H1 (cell line): ENCODE results near the gene PTPRR. TPM values are rescaled to one million over a fixed set of nuclear protein-coding genes. Genes with fewer than 3 reads are reported as not detected.

ENCODE experiments used
- CTCF ChIA-PET: fragments of 300-600 bp; sonication (Branson Sonifier 250); formaldehyde crosslinking; loops from one replicate; lab custom pipeline; 2021; ENCODE audit not compliant: partially characterized antibody; lab: Charles Lee
- POLR2A ChIA-PET: fragments of 300-600 bp; sonication (Branson Sonifier 250); formaldehyde crosslinking; loops from one replicate; lab custom pipeline; 2021; ENCODE audit warnings: inconsistent platforms; ENCODE audit not compliant: partially characterized antibody; lab: Charles Lee
- DNase-seq, 2 experiments: peaks; one replicate each; pipeline versions ENCODE4 v3.0.0 to v3.0.0-alpha.2; 2010 to 2022; ENCODE audit warnings: low spot score in 2 of 2, low read depth in 1 of 2, mixed read lengths in 1 of 2
- FAIRE-seq: peaks from 2 replicates; lab custom pipeline; 2011; peaks lifted over from hg19 to GRCh38; lab: Jason Lieb, UNC
- H2AFZ ChIP-seq: 2 replicates; pipeline ENCODE4 v1.8.1; 2012; ENCODE audit warnings: low read length, inconsistent platforms
- H2AK5ac ChIP-seq: 2 replicates; pipeline ENCODE4 v1.6.1; 2013; ENCODE audit warnings: low read depth, low read length
- H2BK120ac ChIP-seq: replicated peaks from 2 replicates; pipeline ENCODE3; 2013; ENCODE audit warnings: low read depth, low read length, inconsistent platforms
- H2BK12ac ChIP-seq: 2 replicates; pipeline ENCODE4 v1.6.1; 2013; ENCODE audit warnings: low read depth, low read length
- H2BK15ac ChIP-seq: 2 replicates; pipeline ENCODE4 v1.6.1; 2013; ENCODE audit warnings: low read length
- H2BK20ac ChIP-seq: 2 replicates; pipeline ENCODE4 v1.6.1; 2013; ENCODE audit warnings: low read length
- H2BK5ac ChIP-seq: 2 replicates; pipeline ENCODE4 v1.6.1; 2013; ENCODE audit warnings: low read depth, low read length
- H3K14ac ChIP-seq: 2 replicates; pipeline ENCODE4 v1.6.1; 2013; ENCODE audit warnings: inconsistent platforms; ENCODE audit not compliant: insufficient read length
- H3K18ac ChIP-seq: 2 replicates; pipeline ENCODE4 v1.6.1; 2013; ENCODE audit warnings: low read length; ENCODE audit errors: extremely low read depth
- H3K23ac ChIP-seq: 2 replicates; pipeline ENCODE4 v1.6.1; 2013; ENCODE audit warnings: inconsistent platforms; ENCODE audit not compliant: insufficient read length
- H3K23me2 ChIP-seq: 2 replicates; pipeline ENCODE4 v1.6.1; 2013; ENCODE audit warnings: low read depth, low read length
- H3K27ac ChIP-seq: 2 replicates; pipeline ENCODE4 v1.6.1; 2011; ENCODE audit warnings: low read depth, low read length, inconsistent platforms
- H3K27me3 ChIP-seq, 4 experiments: replicated peaks in 1 of 4; 1 replicate in 1 of 4; 2 replicates in 3 of 4; pipeline versions ENCODE4 v1.6.1 to v1.8.1; 2011 to 2013; ENCODE audit warnings: low read length in 3 of 4, mild to moderate bottlenecking in 3 of 4, inconsistent platforms in 2 of 4, mixed read lengths in 2 of 4, moderate library complexity in 1 of 4; ENCODE audit not compliant: control insufficient read depth in 3 of 4, insufficient read depth in 3 of 4; ENCODE audit errors: extremely low read depth in 1 of 4
- H3K36me3 ChIP-seq, 4 experiments: 2 replicates each; pipeline versions ENCODE4 v1.6.1 to v1.8.1; 2011 to 2013; ENCODE audit warnings: mild to moderate bottlenecking in 4 of 4, low read length in 3 of 4, moderate library complexity in 2 of 4, control low read depth in 1 of 4, inconsistent platforms in 1 of 4; ENCODE audit not compliant: insufficient read depth in 4 of 4, control insufficient read depth in 2 of 4
- H3K4ac ChIP-seq: replicated peaks from 2 replicates; pipeline ENCODE3; 2013; ENCODE audit warnings: low read length, low read depth, mixed read lengths, inconsistent platforms; ENCODE audit not compliant: insufficient read length
- H3K4me1 ChIP-seq, 4 experiments: replicated peaks in 1 of 4; 1 replicate in 1 of 4; 2 replicates in 3 of 4; pipeline versions ENCODE4 v1.6.1 to v1.8.1; 2011 to 2013; ENCODE audit warnings: low read length in 3 of 4, inconsistent platforms in 2 of 4, mixed read lengths in 1 of 4; ENCODE audit not compliant: insufficient read depth in 4 of 4, control insufficient read depth in 3 of 4
- H3K4me2 ChIP-seq, 2 experiments: 2 replicates each; pipeline versions ENCODE4 v1.6.1 to v1.8.1; 2011 to 2013; ENCODE audit warnings: low read depth in 2 of 2, low read length in 2 of 2, control low read depth in 1 of 2, inconsistent platforms in 1 of 2, mild to moderate bottlenecking in 1 of 2; ENCODE audit not compliant: insufficient read depth in 1 of 2
- H3K4me3 ChIP-seq, 4 experiments: fragments of 200-600, 300-600 bp in 1 of 4; sonication (generic), shearing (Covaris generic), sonication (Bioruptor Twin) in 1 of 4; 2 replicates each; pipeline versions ENCODE4 v1.5.1 to v1.8.1; 2011 to 2016; ENCODE audit warnings: low read length in 4 of 4, low read depth in 3 of 4, control low read depth in 2 of 4, inconsistent platforms in 2 of 4, mild to moderate bottlenecking in 2 of 4, mixed read lengths in 1 of 4, moderate library complexity in 1 of 4; ENCODE audit not compliant: insufficient read depth in 2 of 4; ENCODE audit errors: extremely low read depth in 1 of 4
- H3K56ac ChIP-seq: replicated peaks from 2 replicates; pipeline ENCODE3; 2013; ENCODE audit warnings: low read depth, mild to moderate bottlenecking, mixed read lengths, low read length, inconsistent platforms; ENCODE audit not compliant: insufficient read length
- H3K79me1 ChIP-seq: 2 replicates; pipeline ENCODE4 v1.6.1; 2013; ENCODE audit warnings: low read depth, low read length, control low read depth
- H3K79me2 ChIP-seq, 2 experiments: 2 replicates each; pipeline versions ENCODE4 v1.6.1 to v1.8.1; 2012 to 2013; ENCODE audit warnings: low read length in 2 of 2, mild to moderate bottlenecking in 2 of 2, inconsistent platforms in 1 of 2; ENCODE audit not compliant: insufficient read depth in 2 of 2, control insufficient read depth in 1 of 2
- H3K9ac ChIP-seq, 4 experiments: replicated peaks in 1 of 4; 1 replicate in 1 of 4; 2 replicates in 3 of 4; pipeline versions ENCODE4 v1.6.1 to v1.8.1; 2011 to 2013; ENCODE audit warnings: low read depth in 3 of 4, low read length in 3 of 4, control low read depth in 2 of 4, mild to moderate bottlenecking in 2 of 4, moderate library complexity in 2 of 4, inconsistent platforms in 1 of 4; ENCODE audit errors: extremely low read depth in 1 of 4
- H3K9me3 ChIP-seq, 2 experiments: 2 replicates each; pipeline versions ENCODE4 v1.6.1 to v1.8.1; 2012 to 2013; ENCODE audit warnings: mild to moderate bottlenecking in 2 of 2, moderate library complexity in 2 of 2, control low read depth in 1 of 2, inconsistent platforms in 1 of 2, low read depth in 1 of 2, low read length in 1 of 2, mixed read lengths in 1 of 2; ENCODE audit not compliant: insufficient read depth in 2 of 2
- H4K20me1 ChIP-seq, 2 experiments: replicated peaks in 1 of 2; 2 replicates each; pipeline versions ENCODE3 to v1.8.1; 2011 to 2013; ENCODE audit warnings: inconsistent platforms in 2 of 2, low read length in 2 of 2, mild to moderate bottlenecking in 1 of 2; ENCODE audit not compliant: insufficient read depth in 2 of 2, control insufficient read depth in 1 of 2
- H4K5ac ChIP-seq: 2 replicates; pipeline ENCODE4 v1.6.1; 2013; ENCODE audit warnings: low read length, low read depth, mixed read lengths, inconsistent platforms; ENCODE audit not compliant: insufficient read length
- H4K8ac ChIP-seq: 2 replicates; pipeline ENCODE4 v1.8.0; 2013; ENCODE audit warnings: mild to moderate bottlenecking, moderate library complexity, low read length, inconsistent platforms; ENCODE audit not compliant: insufficient read depth; ENCODE audit errors: extremely low read depth
- H4K91ac ChIP-seq: replicated peaks from 2 replicates; pipeline ENCODE3; 2013; ENCODE audit warnings: low read length, mixed read lengths, inconsistent platforms; ENCODE audit not compliant: insufficient read length
- ASH2L ChIP-seq: fragments of 200-600, 300-600 bp; sonication (generic); IDR thresholded peaks from one replicate; pipeline ENCODE4 v1.7.1; 2017; ENCODE audit warnings: low read length
- ATF3 ChIP-seq: IDR thresholded peaks from 2 replicates; pipeline ENCODE4 v1.6.1; 2011; ENCODE audit warnings: low read depth, mild to moderate bottlenecking, low read length; ENCODE audit not compliant: insufficient read depth
- BCL11A ChIP-seq, 2 experiments: IDR thresholded peaks; one replicate each; pipeline ENCODE4 v1.6.1; 2011; ENCODE audit warnings: low read depth in 2 of 2, low read length in 2 of 2, mild to moderate bottlenecking in 2 of 2
- BRCA1 ChIP-seq: IDR thresholded peaks from 2 replicates; pipeline ENCODE4 v1.6.1; 2012; ENCODE audit warnings: low read depth, low read length, improper control_type of control experiment
- CHD1 ChIP-seq: IDR thresholded peaks from 2 replicates; pipeline ENCODE4 v1.6.1; 2012; ENCODE audit warnings: low read depth, low read length, improper control_type of control experiment
- CTCF ChIP-seq, 3 experiments: IDR thresholded peaks; 1 replicate in 2 of 3; 2 replicates in 1 of 3; pipeline versions ENCODE4 v1.5.1 to v1.6.1; 2011; ENCODE audit warnings: low read length in 3 of 3, mild to moderate bottlenecking in 3 of 3, inconsistent platforms in 2 of 3, low read depth in 1 of 3, moderate library complexity in 1 of 3; ENCODE audit not compliant: insufficient read depth in 1 of 3; ENCODE audit errors: control extremely low read depth in 1 of 3
- KDM5A ChIP-seq: fragments of 200-600 bp; IDR thresholded peaks from 2 replicates; pipeline ENCODE4 v1.7.1; 2012; ENCODE audit warnings: mild to moderate bottlenecking, low read length, inconsistent platforms, mixed read lengths
- NRF1 ChIP-seq: IDR thresholded peaks from 2 replicates; pipeline ENCODE4 v1.6.1; 2011; ENCODE audit warnings: mild to moderate bottlenecking, low read depth, low read length, improper control_type of control experiment
- SUZ12 ChIP-seq: fragments of 200-600 bp; sonication (generic); IDR thresholded peaks from 2 replicates; pipeline ENCODE4 v1.6.1; 2012; ENCODE audit warnings: mild to moderate bottlenecking, inconsistent platforms, low read length, moderate library complexity, mixed read lengths
- TCF12 ChIP-seq: IDR thresholded peaks from 2 replicates; pipeline ENCODE4 v1.6.1; 2011; ENCODE audit warnings: low read depth, mild to moderate bottlenecking, low read length
- USF2 ChIP-seq: IDR thresholded peaks from 2 replicates; pipeline ENCODE4 v1.6.1; 2011; ENCODE audit warnings: low read length, improper control_type of control experiment
- WGBS, 2 experiments: shearing (Covaris generic) in 1 of 2; methylation state at CpG; one replicate each; pipeline versions ENCODE4 v1.1.6 to v1.1.7; 2013 to 2015; ENCODE audit warnings: low lambda C conversion rate in 2 of 2, mixed read lengths in 2 of 2, inconsistent platforms in 1 of 2, low coverage in 1 of 2, missing lambda C conversion rate in 1 of 2; ENCODE audit not compliant: insufficient replicate concordance in 2 of 2, insufficient coverage in 1 of 2, insufficient read length in 1 of 2; ENCODE audit errors: extremely low coverage in 1 of 2, missing lambda C conversion rate in 1 of 2; 5-methylcytosine and 5-hydroxymethylcytosine counted together
- polyA plus RNA-seq, 7 experiments: library from polyadenylated mRNA; depleted of rRNA in 3 of 7; stranded (reverse) in 5 of 7; unstranded in 2 of 7; fragments of >200 nt in 5 of 7; fragments of 200-250 nt in 2 of 7; gene quantifications; 1 replicate in 5 of 7; 2 replicates in 1 of 7; 4 replicates in 1 of 7; pipeline versions ENCODE4 v1.2.1 to v1.2.3, GENCODE V29; 2011 to 2013; ENCODE audit warnings: missing spikeins in 2 of 7, mixed read lengths in 2 of 7
- total RNA-seq: library from RNA; stranded (reverse); fragmentation: NEBNext Ultra II Directional; extraction: Animal tissue kit (Norgen Biotek cat#: 25700); gene quantifications from 2 replicates; pipeline ENCODE4 v1.2.1, GENCODE V29; 2021

Gene PTPRR
- total and polyA plus RNA-seq, 2 of the 8 experiments (the other 6 are each of a cell fraction or from before 2014, with no cell fraction given), result 0.07 to 0.35 TPM

- Histone ChIP-seq H3K23ac (no peak overlapping the region), H2BK15ac (no peak overlapping the region), H2BK5ac (no peak overlapping the region), H3K4ac (no peak overlapping the region), H3K79me1 (no peaks in the 10 kb centered on the region), H4K20me1 (no peaks in the 10 kb centered on the region), H3K27me3 (no peaks in the 10 kb centered on the region), H3K4me1 (peaks cover 3 to 13% (median 6%) of the 10 kb centered on the region in 4 experiments; a peak in 5 of 7 replicates), H3K4me3 (no peak overlapping the region), H3K36me3 (no peaks in the 10 kb centered on the region), H3K14ac (no peak overlapping the region), H3K18ac (no peak overlapping the region), H2BK20ac (no peak overlapping the region), H3K79me2 (no peaks in the 10 kb centered on the region), H4K8ac (no peak overlapping the region), H4K91ac (no peak overlapping the region), H2AK5ac (no peak overlapping the region), H3K4me2 (no peak overlapping the region), H3K9me3 (no peaks in the 10 kb centered on the region), H2BK120ac (no peak overlapping the region), H2BK12ac (no peak overlapping the region), H3K9ac (no peak overlapping the region), H4K5ac (no peak overlapping the region), H3K56ac (no peak overlapping the region), H3K23me2 (no peaks in the 10 kb centered on the region), H3K27ac (no peak overlapping the region), H2AFZ (no peak overlapping the region)
- DNase-seq (no peak), FAIRE-seq (no peak)
- ChIA-PET CTCF (no interaction called here), POLR2A (no interaction called here)
- WGBS, 2 experiments, result 86% methylated on average over 1 of the region's 1 CpG; no CpG with 5 or more reads in 1 of the 2 experiments
- TF ChIP-seq CHD1 (no peak), BRCA1 (no peak), ASH2L (no peak), NRF1 (no peak), USF2 (no peak), ATF3 (no peak), BCL11A (IDR thresholded peaks at IDR 0.05; ENCODE audit: low read depth in 2 of 2, low read length in 2 of 2) (no peak), KDM5A (no peak), TCF12 (no peak), CTCF (IDR thresholded peaks at IDR 0.05; ENCODE audit: control extremely low read depth in 1 of 3, insufficient read depth in 1 of 3, low read depth in 1 of 3, low read length in 3 of 3) (no peak), SUZ12 (no peak)
Measured at GRCh38 chr12:70646850-70647249, 273.7 kb downstream of the PTPRR start.
